HG03196 (cell line): ENCODE measurements around the gene GRB2.

ENCODE experiments used
- ATAC-seq: cut with Tn5 transposase; IDR thresholded peaks from one replicate; pipeline ENCODE4 v1.9.1; 2021; ENCODE audit not compliant: unreplicated experiment

The GRB2 gene

DNA sequence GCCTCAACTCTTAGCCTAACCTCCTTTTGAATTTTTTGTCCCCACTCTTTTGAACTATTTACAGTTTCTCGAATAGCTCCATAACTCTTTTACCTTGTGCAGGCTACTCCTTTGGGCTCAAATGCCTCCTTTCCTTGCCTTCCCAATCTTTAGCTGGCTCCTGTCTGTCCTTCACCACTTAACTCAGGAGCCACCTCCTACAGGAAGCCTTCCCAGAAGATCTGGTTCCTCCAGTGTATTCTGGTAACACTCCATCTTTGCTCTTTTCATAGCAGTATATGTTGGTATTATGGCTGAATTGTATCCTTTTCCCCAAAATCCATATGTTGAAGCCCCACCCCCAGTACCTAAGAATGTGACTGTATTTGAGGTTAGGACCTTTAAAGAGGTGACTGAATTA lies 9.0 kb upstream of the GRB2 start:
- no peak for ATAC-seq

DNA sequence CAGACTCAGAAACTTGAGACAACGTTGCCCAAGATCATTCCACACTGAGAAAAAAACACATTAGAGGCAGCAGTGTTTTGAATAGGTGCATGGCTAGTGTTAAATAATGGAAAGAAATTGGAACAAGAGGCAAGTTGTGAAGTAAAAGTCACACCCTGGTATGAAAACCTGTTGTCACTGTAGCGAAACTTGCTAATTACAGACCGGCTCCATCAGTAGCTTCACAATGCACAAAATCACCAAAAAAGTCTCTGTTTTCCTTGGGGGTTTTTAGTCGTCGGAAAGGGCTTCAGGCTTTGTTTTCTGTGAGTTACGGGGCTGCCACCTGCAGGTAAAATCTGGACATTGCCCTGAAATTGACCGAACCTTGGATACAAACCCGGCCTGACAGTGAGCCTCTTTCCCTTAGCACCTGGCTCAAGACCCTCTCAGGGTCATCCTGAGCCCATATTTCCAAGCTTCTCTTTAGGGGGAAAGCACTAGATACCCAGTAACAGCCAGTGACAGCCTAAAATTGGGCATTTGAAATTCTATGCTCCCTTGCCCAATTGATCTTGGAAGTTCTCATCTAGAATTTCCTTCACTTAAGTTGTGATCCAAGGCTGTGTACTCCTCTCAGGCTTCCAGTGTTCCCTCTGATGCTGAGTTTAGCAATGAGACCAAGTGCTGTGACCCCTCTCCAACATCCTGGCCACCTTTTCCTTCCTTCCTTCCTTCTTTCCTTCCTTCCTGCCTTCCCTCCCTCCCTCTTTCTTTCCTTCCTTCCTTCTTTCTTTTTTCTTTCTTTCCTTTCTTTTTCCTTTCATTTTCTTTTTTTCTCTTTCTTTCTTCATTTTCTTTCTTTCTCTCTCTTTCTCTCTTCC lies 7.2 kb upstream of the GRB2 start:
- peak; percentile 56 for ATAC-seq

DNA sequence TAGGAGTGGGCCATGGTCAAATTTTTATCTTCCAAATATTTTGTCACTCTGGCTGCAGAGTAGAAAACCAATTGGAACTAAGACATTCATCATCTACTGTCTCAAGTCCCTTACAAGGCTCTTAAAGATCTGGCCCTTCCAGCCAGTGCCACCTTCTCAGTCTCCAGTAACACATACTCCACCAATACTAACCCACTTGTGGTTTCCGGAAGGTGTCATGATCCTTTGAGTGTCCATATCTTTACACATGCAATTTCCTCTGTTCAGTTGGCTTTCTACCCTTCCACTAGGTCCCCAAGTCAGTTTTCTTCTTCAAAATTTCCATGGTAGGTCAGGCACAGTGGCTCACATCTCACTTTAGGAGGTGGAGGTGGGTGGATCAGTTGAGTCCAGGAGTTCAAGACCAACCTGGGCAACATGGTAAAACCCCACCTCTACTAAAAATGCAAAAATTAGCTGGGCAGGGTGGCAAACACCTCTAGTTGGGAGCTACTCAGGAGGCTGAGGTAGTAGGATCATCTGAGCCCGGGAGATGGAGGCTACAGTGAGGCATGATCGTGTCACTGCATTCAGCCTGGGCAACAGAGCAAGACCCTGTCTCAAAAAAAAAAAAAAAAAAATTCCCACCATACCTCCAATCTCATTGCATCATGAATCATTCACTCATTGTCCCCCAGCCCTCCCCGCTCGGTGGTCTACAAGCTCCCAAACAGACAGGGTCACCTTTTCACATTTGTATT lies 6.0 kb upstream of the GRB2 start:
- ATAC-seq = no peak

DNA sequence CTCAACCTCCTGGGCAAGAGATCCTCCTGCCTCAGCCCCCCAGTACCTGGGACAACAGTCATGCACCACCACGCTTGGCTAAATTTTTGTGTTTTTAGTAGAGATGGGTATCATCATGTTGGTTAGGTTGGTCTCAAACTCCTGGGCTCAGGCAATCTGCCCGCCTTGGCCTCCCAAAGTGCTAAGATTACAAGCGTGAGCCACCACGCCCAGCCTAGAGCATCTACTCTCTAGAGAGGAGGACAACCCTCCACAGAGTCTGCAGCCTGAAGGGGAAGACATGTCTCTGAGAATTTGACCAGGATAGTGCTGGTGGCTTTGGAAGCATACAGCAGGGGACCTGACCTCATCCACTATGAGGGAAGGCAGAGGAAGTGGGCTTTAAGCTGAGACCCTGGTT lies 4.7 kb upstream of the GRB2 start:
- no peak for ATAC-seq

DNA sequence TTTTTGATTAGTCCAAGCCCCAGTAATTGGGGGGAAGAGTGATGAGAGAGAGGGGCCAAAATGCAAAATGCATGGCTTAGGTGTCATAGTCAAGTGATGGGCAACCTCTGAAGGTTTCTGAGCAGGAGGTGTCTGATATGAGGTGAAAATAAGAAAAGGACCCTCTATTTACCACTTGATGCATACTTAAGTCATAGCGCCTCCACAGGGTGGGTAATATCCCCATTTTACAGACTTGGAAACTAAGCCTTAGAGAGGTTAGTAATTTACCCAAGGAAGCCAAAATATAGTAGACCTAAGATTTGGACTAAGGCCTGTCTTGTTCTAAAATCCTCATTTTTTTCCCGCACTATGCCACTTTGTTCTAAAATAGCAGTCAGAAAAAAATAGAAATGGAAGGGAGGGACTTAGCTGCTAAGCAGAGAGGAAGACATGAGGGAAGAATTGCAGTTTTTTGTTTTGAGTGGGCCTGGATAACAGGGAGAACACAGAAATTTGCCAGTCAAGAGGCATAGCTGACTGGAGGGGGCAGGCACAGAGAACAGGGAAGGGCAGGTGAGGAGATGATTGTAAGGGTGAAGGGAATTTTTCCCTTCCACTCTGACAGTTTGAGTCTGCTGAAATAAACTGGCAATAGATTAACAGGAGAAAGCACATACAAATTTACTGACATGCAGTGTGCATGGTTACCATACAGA lies 2.3 kb upstream of the GRB2 start:
- ATAC-seq = no peak

DNA sequence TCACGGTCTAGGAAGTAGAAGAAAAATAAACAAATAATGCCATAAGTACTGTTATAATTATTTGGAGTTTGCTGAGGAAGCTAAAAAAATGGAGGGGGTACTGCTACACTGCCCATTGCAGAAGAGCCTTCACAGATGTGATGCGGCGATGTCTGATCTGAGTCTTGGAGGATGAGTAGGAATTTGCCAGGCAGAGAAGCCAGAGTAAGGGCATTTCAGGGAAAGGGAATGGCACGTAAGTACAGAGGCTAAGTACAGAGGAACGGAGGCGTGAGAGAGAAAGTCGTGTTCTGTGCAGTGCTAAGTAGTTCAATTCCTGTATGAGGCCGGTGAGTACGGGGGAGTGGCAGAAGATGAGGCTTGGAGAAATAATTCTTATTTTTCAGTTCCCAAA lies 741 bp upstream of the GRB2 start:
- no peak for ATAC-seq

DNA sequence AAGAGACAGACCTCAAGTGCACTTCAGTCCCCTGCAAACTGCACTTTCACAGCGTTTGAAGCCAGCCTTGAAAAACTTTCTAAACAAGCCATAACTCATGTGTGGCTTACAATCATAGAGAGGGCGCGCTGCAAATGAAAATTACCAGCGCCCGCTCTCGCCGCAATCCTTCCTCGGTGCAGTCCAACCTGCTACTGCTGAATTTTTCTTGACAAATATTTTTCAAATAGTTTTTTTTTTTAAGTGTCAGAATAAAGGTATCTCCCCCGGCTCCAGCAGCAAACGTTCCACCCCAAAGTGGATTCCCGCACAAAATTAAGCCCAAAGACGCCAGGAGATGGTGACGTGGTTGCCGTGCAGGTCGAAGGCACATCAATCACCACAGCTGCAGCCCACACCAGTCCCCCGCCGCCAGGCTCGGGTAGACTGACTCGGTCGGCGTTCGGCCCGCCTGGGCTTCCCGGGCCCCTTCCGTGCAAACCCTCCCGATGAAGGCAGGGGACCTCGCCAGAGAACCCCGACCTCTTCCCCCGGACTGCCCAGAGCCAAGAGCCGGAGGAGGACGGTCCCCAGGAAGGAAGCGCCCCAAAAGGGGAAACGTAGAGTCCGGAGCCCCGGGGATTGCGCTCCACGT lies 630 bp downstream of the GRB2 start:
- ATAC-seq = peak; percentile 22

DNA sequence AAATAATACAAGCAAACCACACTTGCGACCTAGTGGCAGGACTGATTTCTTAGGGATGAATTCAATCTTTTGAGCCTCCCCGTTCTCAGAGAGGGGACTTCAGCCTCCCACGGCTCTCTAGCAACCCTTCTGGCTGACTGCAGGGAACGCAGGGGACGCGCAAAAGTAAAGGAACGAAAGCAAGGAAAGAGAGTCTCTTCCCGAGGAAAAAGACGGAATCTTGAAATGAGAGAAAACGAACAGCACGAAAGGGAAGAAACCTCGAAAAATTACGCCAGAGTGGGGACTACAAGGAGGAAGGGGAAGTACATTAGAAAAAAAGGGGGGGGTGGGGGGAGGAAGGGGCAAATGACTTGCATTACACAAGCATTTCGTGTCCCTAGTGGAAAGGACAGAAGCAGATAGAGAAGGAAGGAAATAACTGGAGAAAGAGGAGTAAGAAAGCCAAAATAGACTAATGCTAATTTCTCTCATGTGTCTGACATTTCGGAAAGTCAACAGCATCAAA lies 1.2 kb downstream of the GRB2 start:
- peak; percentile 3 for ATAC-seq

DNA sequence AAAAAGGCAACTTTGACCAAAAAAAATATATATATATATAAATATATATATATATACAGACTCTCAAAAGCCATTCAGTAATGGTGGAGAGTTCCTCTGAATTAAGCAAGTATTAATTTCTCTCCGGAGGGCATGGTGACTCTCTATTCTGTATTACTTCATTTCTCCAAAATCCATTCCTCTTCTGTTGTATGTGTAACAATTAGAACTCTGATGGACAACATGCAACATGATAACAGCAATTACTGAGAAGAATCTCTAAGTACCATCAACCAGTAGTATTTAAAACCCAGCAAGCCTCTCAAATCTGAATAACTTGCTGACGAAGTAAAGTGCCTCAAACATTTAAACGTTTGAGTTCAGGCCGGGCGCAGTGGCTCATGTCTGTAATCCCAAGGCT lies 2.3 kb downstream of the GRB2 start:
- ATAC-seq = no peak

DNA sequence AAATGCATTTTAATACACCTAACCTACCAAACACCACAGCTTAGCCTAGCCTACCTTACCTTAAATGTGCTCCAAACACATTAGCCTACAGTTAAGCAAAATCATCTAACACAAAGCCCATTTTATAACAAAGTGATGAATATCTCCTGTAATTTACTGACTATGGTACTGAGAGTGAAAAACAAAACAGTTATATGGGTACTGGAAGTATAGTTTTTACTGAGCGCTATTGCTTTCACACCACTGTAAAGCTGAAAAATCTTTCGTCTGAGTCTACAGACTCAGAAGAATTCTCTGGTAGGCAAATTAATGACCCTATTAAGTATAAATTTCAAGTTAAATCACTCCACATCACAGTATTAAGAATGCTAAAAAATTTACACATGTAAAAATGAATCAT lies 3.5 kb downstream of the GRB2 start:
- ATAC-seq = no peak

DNA sequence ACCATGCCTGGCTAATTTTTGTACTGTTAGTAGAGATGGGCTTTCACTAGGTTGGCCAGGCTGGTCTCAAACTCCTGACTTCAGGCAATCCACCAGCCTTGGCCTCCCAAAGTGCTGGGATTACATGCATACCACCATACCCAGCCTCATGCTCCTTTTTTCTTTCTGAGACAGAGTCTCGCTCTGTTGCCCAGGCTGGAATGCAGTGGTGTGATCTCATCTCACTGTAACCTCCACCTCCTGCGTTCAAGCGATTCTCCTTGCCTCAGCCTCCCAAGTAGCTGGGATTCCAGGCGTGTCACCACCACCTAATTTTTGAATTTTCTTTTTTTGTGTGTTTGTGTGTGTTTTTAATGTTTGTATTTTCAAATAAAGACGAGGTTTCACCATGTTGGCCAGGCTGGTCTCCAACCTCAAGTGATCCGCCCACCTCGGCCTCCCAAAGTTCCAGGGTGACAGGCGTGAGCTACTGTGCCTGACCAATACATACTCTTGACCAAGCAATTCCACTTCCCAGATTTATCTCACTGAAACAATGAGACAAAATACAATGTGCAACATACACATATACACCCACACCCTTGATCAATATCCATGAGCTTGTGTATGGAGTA lies 5.0 kb downstream of the GRB2 start:
- ATAC-seq = no peak

DNA sequence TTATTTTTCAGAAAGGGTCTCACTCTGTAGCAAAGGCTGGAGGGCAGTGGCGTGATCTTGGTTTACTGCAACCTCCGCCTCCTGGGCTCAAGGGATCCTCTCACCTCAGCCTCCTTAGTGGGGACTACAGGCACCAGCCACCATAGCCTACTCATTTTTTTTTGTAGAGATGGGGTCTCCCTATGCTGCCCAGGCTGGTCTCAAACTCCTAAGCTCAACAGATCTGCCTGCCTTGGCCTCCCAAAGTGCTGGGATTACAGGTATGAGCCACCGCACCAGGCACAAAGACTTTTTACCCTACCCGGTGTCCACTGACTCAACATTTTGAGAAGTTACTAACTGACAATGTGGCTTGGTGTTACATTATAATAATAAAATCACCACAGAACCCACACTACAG lies 7.2 kb downstream of the GRB2 start:
- ATAC-seq = no peak

DNA sequence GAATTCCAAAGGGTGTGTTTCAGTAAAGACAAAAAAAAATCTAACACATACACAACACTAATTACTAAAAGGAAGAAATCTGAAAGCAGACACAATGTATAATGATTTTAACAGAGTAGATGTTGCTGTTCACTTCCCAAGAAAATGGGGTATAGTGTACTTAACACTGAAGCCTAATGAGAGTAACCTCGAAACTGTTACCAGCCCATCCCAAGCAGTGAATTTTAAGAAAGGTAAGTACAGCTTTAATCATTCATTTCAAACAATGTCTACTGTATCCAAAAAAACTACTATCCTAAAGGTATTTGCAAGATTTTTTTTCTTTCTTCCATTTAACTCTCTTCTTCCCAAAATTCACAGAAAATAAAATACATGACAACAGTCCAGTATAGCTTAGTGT lies 8.3 kb downstream of the GRB2 start:
- ATAC-seq = no peak

DNA sequence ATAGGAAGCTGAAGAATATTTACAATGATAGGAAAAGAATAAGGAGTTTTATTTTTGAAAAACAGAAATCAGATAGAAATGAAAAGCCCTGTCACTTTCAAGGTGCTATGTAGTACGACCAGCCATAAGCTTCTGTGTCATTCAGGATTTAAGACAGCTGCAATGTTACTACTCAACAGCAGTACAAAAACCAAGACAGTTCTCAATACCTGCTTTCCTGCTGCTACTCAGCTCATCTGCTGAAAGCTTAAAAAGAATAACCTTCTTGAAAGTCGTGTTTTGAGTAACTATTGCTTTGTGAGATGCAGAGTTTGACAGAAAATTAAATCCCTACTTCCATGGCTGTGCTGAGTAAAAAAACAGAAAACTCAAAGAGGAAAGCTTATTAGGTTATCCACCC lies 8.7 kb downstream of the GRB2 start:
- ATAC-seq = no peak

DNA sequence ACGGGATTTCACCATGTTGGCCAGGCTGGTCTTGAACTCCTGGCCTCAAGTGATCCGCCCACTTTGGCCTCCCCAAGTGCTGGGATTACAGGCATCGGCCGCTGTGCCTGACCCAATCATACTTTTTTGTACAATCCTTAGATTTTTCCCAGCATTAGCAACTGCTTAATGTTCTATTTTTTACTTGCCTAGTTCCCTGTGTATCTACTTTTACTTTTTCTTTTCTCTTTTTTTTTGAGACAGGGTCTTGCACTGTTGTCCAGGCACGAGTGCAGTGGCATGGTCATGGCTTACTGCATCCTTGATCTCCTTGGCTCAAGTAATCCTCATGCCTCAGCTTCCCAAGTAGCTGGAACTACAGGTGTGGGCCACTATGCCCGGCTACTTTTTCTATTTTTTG lies 9.5 kb downstream of the GRB2 start:
- no peak for ATAC-seq

DNA sequence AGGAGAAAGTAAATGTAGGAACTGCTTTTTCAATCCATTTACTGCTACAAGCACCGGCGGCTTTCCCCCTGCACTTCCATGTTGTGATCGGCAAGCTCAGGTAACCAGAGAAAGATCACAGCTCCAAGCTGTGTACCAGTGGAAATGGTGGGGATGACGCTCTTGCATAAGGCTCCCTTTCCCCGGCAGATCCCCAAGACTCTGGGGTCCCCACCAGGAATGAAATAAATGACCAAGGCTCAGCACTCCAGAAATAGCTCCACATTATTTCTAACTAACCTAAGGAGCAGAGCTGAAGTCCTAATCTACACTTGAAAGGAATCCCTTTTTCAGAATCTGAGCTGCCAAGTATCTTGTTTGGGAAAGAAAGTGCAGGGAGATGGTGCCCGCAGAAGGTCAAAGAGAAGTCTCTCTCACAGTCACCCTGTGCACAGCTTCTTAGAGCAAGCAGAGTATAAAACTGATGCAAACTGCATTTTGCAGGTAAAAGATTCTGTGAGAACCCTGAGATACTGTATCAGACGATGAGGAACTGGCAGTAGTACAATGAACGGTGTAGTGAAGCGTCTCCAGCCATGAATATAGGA lies 11.1 kb downstream of the GRB2 start:
- no peak for ATAC-seq

DNA sequence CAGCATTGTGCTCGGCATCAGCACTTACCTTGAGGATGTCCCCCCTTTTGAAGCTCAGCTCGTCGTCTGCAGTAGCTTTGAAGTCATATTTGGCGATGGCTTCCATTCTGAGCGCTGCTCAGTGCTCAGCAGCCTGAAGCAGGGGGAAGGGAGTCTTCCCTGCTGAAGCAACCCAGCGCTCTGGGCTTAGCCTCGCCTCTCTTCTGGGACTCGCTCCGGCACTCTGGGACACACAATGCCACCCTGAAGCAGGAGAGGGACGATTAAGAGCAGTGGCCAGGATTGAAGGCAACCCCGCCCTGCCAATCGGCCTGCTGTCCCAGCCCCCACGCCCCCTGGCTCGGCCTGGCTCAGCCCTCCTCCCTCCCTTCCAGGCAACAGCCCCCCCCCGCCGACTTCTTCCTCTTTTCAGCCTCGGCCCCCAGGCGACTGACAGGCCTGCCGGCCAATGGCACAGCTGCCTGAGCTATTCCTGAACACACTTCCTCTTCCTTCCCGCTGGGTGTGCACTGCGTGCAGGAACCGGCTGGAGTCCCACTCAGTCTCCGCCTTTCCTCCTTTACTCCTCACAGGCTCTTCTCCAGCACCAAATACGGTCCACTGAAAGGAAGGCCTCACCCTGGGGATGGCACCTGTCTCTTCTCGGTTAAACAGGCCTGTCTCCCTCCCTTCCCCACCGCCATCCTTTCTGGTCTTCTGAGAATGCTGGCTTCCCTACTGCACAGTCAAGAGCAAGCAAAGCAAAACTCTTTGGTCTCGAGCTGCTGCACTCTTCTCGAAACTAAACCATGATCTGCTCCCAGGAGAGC lies 11.8 kb downstream of the GRB2 start:
- ATAC-seq = peak; percentile 79

DNA sequence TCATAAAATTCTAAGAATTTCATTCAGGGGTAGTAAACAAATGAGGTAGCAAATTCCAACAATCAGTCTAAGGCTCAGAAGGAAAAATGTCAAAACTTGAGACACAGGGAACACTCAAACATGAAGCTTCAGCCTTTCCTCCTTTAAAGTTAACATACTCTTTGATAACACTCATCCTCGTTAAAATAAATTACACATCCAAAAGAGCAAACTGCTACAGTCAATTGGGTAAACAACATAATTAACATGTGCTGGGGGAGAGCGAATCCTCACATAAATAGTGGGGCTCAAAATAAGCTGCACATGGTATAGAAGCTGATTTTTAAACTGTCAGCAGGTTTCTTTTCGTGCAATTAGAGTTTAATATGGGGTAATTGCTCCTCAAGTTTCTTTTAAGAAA lies 12.9 kb downstream of the GRB2 start:
- no peak for ATAC-seq

DNA sequence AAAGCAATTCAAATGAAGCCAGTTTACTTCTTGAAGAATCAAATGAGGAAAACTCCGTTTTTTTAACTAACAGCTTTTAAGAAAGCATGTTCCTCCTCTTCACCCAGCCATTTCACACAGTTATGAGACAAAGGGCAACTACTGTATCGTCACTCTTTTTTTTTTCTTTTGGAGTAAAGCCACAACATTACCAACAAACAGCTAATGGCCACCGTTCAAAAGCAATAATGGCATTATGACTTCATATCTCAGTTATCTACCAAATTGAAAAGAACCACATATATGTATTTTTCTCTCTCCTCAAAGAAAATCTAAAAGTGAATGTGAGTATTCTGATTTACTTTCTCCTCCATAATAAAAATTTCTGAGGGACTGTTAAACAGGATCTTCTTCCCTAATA lies 14.5 kb downstream of the GRB2 start:
- ATAC-seq = no peak
